Loucy (cell line): ENCODE results near the gene CHM.

Experiments
- CTCF ChIP-seq: fragments of 200-600 bp; sonication (generic); conservative IDR thresholded peaks from 2 replicates; pipeline ENCODE4 v1.5.1; 2014; ENCODE audit warnings: mild to moderate bottlenecking, antibody characterized with exemption, low read length
- EZH2phosphoT487 ChIP-seq: fragments of 200-600 bp; IDR thresholded peaks from 2 replicates; pipeline ENCODE4 v1.6.1; 2018; ENCODE audit warnings: antibody characterized with exemption, mild to moderate bottlenecking, moderate library complexity, borderline replicate concordance

- TF ChIP-seq CTCF: no peak
- TF ChIP-seq EZH2phosphoT487: no peak
Measured at GRCh38 chrX:85994797-85995196, 52.6 kb downstream of the CHM start.
